ENCODE measurements around the gene C5orf22. TPM values are rescaled to one million over a fixed set of nuclear protein-coding genes. Genes with fewer than 3 reads are reported as not detected.
"Not testable (repeated sequence)": the region's sequence is repeated elsewhere in the genome, so short reads cannot be mapped to it uniquely, and the experiment has no call there.

The C5orf22 gene
- total and polyA plus RNA-seq, 2 donors, result 12.4 to 22.8 TPM

DNA sequence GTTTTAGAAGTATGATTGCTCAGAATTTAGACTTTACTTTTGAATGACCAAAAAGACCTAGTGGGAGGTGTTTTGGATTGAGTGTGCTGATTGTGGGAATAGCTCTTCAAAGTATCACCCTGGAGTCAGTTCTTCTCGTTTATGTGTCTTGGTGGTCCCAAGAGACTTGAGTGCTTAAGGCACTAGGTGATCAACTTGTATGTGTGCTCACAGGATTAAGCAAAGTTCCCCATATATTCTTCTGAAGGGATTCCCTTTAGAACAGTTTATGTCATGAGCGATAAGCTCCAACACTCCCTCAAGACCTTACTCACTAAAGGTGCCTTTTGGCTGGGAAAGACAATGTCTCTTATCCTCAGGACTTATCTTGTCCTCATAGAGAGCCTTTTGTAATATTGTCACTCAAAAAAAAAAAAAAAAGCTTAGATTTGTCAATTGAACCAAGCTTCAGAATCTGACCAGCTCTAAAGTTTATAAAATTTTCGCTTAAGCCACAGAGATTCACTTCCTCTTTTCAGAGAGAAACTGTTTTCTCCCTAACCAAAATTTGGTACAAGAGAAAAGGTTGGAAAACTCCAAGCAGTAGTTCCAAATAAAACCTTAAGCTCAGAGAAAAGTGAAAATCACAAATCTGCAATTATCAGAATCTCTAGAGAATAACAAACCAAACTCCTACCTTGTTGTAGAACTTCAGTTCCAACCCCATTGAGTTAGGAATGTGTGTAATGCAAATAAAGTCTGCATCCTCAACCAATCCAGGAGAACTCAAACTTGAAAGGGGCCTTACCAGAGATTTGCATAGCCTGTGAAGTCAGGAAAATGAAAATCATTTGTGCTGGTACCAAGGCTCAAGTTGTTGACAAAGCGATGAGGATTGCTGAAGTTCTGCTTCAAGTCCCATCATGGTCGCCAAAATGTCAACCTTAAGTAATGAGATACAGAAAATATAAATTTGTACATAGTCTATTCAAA lies 66.8 kb downstream of the C5orf22 start:
- H3K36me3 ChIP-seq (ENCODE audit: insufficient read depth), result no peaks in the 10 kb centered on the region
- H3K4me3 ChIP-seq (ENCODE audit: low read depth, low read length), result no peak overlapping the region
- H3K27ac ChIP-seq (ENCODE audit: low read depth), result no peak overlapping the region
- H3K4me1 ChIP-seq (ENCODE audit: insufficient read depth), result no peaks in the 10 kb centered on the region
- no peak for DNase-seq (ENCODE audit: extremely low spot score)
- 85% methylated on average over 5 of the region's 5 CpGs for WGBS

DNA sequence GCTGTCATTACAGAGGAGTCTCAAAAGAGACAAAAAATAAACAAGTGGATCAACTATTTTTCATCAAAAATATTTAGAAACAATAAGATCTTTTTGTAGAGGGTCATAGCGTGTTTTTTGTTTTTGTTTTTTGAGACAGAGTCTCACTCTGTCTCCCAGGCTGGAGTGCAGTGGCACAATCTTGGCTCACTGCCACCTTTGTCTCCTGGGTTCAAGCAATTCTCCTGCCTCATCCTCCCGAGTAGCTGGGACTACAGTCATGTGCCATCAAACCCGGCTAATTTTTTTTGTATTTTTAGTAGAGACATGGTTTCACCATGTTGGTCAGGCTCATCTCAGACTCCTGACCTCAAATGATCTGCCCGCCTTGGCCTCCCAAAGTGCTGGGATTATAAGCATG lies 70.2 kb downstream of the C5orf22 start:
- not testable (repeated sequence) for H3K4me3 ChIP-seq (ENCODE audit: low read depth, low read length); H3K36me3 ChIP-seq (ENCODE audit: insufficient read depth); H3K4me1 ChIP-seq (ENCODE audit: insufficient read depth); DNase-seq (ENCODE audit: extremely low spot score); H3K27ac ChIP-seq (ENCODE audit: low read depth)
- WGBS, result 90% methylated on average over 4 of the region's 4 CpGs

- 61% methylated on average over 2 of the region's 2 CpGs for WGBS
- H3K27ac ChIP-seq (ENCODE audit: low read depth), result no peak overlapping the region
- DNase-seq (ENCODE audit: extremely low spot score), result no peak
- no peaks in the 10 kb centered on the region for H3K36me3 ChIP-seq (ENCODE audit: insufficient read depth)
- H3K4me1 ChIP-seq (ENCODE audit: insufficient read depth), result no peaks in the 10 kb centered on the region
- H3K4me3 ChIP-seq (ENCODE audit: low read depth, low read length), result no peak overlapping the region
Measured at GRCh38 chr5:31604240-31604639, 72.1 kb downstream of the C5orf22 start.

DNA sequence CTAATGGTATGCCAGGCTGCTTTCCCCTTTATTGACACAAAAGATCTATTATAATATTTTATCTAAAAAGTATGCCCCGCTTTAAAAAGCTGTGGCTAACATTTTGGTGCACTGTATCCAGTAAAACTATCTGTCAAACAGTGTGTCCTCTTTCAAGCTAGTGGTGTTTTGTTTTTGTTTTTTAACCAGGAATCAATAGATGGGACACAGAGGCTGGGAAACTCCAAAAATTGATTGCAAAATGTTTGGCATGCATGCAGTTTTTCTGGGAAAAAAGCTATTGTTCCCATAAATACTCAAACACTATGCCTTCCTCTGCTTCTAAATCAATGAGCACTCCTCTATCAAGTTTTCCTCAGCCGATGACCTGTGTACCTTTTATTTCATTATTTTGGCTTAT lies 72.5 kb downstream of the C5orf22 start:
- Histone ChIP-seq H3K36me3 (ENCODE audit: insufficient read depth) (no peaks in the 10 kb centered on the region), H3K4me3 (ENCODE audit: low read depth, low read length) (no peak overlapping the region), H3K4me1 (ENCODE audit: insufficient read depth) (no peaks in the 10 kb centered on the region), H3K27ac (ENCODE audit: low read depth) (no peak overlapping the region)
- WGBS, result 91% methylated on average over 2 of the region's 2 CpGs
- no peak for DNase-seq (ENCODE audit: extremely low spot score)

Small RNA genes lying within 50 kb of the gene (small RNA-seq; reads per million reads assigned to genes)
- gene RF00019 (not detected), gene RNU6-363P (not detected)

Other genes with a start within 250 kb of the C5orf22 start
- 90.8 TPM for gene DROSHA, start 208 bp upstream of the C5orf22 start, total RNA-seq
- 24.8 TPM for gene DROSHA, start 208 bp upstream of the C5orf22 start, polyA plus RNA-seq
- 8.1 TPM for gene PDZD2, start 106.8 kb downstream of the C5orf22 start, total RNA-seq
- gene PDZD2, start 106.8 kb downstream of the C5orf22 start, polyA plus RNA-seq, result 4.5 TPM